HG03521 (cell line): ENCODE results near the gene EMC10.
"Not testable (repeated sequence)": the region's sequence is repeated elsewhere in the genome, so short reads cannot be mapped to it uniquely, and the experiment has no call there.

Experiments
- ATAC-seq: cut with Tn5 transposase; IDR thresholded peaks from one replicate; pipeline ENCODE4 v1.9.1; 2021; ENCODE audit warnings: mild to moderate bottlenecking, moderate library complexity; ENCODE audit not compliant: unreplicated experiment

Gene EMC10

DNA sequence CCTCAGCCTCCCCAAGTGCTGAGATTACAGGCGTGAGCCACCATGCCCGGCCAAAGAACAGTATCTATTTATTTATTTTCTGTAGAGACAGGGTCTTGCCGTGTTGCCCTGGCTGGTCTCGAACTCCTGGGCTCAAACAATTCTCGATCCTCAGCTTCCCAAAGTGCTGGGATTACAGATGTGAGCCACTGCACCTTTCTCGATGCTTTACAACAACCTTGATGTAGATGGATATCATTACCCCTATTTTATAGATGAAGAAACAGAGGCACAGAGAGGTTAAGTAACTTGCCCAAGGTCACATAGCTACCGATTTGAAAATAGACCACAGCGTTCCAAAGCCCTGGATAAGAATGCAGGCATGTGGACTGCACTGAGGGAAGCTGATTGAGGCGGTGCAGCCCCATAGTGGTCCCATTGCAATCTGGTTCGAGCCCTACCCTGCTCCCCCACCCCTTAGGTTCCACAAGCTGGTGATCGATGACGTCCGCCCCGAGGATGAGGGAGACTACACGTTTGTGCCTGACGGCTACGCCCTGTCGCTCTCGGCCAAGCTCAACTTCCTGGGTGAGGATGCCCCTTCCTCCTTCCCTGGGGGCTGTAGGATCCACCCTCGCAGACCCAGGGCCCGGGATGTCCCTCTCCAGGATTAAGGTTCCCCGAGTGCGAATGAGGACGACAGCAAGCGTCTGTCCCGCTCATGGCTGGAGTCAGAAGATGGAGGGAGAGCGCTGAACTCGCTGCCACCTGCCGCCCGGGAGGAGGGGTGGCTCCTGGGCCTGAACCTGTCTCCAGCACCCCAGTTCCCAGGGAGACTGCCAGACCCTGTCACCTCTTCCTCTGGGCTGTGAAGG, 25.7 kb upstream of the EMC10 start:
- no peak for ATAC-seq

DNA sequence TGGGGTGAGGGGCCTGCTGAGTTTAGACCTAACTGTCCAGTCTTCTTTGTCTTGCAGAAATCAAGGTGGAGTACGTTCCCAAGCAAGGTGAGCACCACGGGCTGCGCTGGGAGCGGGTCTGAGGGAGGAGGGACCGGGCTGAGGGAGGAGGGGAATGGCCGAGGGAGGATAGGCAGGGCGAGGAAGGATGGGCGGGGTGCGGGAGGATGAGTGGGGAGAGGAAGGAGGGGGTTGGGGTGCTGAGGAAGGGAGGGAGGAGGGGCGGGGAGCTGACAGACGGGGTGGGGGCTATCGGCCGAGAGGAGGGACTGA, 25.1 kb upstream of the EMC10 start:
- ATAC-seq = no peak

DNA sequence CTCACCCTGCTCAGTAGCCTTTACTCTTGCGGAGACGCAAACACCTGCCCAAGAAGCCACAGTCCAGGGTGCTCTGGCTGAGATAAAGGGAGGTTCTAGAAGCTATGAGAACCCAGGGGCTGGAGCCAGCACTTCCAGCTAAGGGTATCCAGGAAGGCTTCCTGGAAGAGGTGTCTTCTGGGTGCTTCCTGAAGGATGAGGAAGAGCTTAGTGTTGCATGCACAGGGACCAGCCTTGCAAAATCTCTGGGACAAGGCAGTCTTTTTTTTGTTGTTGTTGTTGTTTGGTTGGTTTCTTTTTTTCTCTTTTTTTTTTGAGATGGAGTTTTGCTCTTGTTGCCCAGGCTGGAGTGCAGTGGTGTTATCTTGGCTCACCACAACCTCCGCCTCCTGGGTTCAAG, 23.1 kb upstream of the EMC10 start:
- ATAC-seq = no peak

DNA sequence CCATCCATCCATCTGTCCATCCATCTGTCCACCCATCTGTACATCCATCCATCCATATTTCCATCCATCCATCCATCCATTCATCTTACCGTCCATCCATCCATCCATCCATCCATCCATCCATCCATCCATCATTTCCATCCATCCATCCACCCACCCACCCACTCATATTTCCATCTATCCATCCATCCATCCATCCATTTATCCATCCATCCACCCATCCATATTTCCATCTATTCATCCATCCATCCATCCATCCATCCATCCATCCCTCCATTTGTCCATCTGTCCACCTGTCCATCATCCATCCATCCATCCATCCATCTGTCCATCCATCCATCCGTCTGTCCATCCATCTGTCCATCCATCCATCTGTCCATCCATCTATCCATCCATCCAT, 20.3 kb upstream of the EMC10 start:
- ATAC-seq = no peak

DNA sequence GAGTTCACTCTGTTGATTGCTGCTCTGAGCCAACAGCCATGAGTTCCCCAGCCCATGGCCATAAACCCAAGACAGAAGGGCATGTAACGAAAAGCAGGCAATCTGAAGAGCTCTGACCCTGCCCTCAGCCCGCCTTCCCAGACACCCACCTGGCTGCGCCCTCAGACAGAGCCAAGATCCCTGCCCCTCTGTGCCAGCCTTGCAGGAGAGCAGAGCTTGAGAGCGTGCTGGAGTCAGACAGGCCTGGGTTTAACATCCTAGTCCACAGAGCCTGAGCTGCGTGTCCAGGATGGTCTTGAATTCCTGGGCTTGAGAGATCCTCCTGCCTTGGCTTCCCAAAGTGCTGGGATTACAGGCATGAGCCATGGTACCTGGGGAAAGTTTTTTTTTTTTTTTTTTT, 19.0 kb upstream of the EMC10 start:
- no peak for ATAC-seq

DNA sequence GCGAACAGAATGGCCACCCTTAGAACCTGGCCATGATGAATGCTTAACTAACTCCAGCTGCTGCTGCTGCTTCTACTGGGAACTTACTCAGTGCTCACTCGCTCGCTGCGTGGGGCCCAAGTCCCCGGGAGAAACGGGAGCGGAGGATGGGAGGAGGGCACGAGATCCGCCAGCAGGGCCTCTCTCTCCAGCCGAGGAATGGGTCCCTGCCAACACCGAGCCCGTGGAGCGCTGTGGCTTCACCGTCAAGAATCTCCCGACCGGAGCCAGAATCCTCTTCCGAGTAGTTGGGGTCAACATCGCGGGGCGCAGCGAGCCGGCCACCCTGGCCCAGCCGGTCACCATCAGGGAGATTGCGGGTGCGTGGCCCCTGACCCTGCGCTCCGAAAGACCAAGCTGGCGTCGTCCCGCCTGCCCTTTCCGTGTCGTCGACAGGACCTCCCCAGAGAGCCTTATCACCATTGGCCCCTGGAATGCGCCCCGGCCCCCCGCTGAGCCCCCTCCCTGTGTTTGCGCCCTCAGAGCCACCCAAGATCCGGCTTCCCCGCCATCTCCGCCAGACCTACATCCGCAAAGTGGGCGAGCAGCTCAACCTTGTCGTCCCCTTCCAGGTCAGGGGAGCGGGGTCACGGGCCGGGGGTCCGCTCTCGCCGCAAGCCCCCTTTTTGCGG, 17.8 kb upstream of the EMC10 start:
- no peak for ATAC-seq

DNA sequence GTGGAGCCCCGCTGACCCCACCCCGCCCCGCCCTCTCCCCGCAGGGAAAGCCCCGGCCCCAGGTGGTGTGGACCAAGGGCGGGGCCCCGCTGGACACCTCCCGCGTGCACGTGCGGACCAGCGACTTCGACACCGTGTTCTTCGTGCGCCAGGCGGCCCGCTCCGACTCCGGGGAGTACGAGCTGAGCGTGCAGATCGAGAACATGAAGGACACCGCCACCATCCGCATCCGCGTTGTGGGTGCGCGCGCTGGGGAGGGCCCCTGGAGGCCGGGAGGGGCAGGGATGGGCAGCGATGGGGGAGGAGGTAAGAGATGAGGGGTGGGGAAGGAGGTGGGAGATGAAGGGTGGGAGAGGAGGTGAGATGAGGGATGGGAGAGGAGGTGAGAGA, 17.2 kb upstream of the EMC10 start:
- ATAC-seq = no peak

DNA sequence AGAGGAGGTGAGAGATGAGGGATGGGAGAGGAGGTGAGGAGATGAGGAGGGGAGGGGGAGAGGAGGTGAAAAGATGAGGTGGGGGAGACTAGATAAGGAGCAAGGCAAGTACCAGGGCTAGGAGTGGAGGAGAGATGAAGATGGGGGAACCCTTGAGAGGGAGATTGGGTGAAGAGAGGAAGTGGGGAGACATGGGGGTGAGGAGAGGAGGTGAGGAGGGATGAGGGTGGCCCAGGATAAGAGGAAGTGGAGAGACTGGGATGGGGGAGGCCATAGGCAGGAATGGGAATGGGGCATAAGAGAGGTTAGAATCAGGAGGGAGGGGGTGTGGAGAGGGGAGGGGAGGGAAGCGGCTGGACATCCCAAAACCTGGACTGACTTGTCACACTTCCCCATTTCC, 16.7 kb upstream of the EMC10 start:
- no peak for ATAC-seq

DNA sequence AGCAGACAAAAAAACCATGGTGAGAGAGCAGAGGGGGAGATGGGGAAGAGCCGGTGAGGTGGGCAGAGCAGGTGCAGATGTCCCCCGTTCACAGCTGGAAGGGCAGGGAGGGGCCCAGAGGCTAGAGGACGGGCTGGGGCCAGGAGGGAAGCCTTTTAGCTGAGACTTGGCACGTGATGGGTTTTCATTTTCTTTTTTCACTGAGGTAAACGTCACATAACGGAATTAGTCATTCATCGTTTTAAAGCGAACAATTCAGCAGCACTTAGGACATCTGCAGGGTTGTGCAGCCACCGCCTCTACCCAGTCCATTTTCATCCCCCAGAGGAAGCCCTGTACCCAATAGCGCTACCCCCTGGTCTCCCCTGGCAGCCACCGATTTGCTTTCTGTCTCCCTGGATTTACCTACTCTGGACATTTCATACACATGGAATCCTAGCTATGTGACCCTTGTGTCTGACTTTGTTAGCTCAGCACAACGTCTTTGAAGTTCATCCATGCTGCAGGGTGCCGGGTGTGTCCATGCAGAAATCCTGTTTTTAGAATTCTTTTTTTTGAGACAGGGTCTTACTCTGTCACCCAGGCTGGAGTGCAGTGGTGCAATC, 16.0 kb upstream of the EMC10 start:
- peak; percentile 47 for ATAC-seq

DNA sequence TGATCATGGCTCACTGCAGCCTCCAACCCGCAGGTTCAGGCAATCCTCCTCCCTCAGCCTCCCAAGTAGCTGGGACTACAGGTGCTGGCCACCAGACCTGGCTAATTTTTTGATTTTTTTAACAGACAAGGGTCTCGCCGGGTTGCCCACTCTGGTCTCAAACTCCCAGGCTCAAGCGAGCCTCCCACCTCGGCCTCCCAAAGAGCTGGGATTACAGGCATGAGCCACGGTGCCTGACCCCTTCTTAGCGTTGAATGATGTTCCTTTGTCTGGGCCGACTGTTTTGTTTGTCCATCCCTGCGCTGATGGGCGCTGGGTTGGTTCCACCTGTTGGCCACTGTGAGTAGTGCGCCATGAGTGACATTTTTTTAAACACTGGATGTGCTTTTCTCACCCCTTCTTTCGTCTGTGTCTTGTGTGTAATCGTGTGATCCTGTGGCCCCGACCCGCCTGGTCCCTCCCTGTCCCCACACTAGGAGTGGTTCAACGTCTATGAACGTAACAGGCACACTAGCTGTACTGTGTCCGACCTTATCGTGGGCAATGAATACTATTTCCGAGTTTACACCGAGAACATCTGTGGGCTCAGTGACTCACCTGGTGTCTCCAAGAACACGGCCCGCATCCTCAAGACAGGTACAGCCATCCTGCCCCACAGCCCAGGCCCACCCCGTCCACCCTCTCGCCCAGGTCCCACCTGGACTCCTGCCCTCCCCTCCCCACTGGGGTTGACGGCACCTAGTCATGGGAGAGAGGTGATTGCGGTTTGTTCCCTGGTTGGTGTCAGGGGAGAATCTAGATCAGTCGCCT, 15.0 kb upstream of the EMC10 start:
- ATAC-seq = no peak

DNA sequence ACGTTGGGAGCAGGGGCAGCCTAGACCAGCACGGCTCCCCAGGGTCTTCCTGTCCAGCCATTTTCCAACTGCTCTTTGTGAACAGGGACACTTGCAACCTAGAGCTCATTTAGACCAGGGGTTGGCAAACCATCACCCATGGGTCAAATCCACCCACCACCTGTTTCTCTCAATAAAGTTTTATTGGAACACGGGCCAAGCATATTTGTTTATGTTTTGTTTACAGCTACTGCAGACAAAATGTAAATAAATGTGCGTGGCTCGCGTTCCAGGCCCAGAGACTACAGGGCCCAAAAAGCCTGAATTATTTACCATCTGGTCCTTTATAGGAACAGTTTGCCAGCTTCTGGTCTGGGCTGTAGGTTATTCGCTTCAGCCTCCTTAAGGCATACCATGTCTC, 13.3 kb upstream of the EMC10 start:
- no peak for ATAC-seq

DNA sequence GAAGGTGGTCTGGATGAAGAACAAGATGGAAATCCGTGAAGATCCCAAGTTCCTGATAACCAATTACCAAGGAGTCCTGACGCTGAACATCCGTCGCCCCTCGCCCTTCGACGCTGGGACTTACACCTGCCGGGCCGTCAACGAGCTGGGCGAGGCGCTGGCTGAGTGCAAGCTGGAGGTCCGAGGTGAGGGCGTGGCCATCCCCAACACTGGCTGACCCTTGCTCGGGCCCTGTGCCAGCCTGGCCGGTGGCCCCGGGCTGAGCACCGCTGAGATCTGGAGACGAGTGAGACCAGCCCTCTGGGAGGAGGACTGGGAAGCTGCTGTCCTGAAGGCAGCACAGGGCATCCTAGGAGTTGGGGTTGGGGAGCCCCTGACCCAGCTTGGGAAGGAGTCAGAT, 12.0 kb upstream of the EMC10 start:
- ATAC-seq = no peak

DNA sequence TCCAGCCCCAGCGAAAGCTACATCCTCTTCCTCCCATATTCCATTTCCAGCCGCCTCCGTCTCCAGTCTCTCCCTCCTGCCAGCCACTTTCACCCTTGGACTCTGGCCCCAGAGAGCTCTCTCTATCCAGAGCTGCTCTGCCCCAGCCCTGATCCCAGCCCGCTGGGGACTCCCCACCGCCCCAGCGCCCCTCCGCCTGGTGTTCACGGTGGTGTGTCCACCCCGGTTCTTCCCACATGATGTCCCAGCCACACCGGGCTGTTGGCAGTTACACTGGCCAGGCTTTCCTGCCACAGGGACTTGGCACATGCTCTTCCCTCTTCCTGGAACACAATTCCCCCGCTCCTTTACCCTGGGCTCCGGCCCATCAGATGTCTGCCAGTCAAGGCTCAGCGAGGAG, 11.3 kb upstream of the EMC10 start:
- ATAC-seq = no peak

DNA sequence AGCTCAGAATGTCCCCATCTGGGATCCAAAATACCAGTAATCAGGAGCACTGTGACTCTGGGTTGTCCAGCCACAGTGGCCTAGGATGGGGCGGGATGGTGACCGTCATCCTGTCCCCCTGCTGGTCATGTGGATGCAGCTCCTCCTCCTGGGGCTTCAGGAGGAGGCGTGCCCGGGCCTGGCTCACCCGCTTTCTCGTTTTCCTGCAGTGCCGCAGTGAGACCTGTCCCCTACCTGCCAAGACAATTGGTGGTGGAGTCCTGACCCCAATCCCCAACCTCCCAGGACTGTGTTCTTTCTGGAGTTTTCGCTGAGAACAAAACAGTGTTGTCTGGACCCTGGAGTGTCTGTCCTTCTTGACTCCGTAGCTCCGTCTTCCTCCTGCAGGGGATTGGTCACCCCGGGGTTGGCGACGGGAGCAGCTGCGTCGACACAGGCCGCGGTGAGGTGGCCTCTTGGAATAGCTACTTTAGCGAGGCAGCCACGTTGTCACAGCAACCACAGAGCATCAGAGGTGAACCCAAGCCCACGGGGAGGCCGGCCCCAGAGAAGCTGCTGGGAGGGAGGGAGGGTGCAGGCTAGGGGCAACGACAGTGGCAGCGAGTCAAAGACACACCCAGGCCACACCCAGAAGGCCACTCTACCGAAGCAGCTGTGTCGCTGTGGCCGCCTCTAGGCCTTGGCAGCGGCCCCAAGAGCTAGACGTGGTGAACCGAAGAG, 10.2 kb upstream of the EMC10 start:
- no peak for ATAC-seq

DNA sequence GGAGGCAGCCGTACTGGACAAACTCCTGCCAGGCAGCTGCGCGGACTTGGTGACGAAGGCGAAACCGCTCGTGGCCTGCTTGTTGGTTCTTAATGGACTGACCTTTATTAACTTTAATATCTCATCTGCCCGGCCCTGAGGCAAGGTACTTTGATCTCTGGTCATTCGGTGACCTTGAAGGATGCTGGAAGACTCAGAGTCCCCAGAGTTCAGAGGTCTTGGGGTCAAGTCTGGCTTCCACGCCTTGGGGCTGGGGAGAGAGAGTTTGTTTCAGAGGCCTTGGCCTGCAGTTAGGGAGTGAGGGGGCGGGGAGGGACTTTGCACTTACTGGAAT, 9.6 kb upstream of the EMC10 start:
- ATAC-seq = no peak

DNA sequence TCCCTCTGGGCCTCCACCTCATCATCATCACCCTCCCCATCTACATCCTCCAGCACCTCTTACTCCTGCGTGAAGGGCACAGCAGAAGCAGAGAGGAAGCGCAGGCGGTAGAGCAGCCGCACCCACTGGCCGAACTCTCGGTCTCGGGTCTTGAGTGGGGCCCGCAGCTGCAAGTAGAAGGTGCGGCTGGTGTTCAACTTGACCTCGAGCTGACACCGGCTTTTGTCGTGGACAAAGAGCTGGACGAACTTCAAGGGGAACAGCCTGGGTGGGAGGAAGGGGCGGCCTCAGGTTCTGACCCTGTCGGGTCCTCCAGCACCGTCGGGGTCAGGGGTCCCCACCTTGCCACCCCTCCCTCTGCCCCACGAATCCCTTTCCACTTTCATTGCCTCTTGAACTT, 8.7 kb upstream of the EMC10 start:
- no peak for ATAC-seq

DNA sequence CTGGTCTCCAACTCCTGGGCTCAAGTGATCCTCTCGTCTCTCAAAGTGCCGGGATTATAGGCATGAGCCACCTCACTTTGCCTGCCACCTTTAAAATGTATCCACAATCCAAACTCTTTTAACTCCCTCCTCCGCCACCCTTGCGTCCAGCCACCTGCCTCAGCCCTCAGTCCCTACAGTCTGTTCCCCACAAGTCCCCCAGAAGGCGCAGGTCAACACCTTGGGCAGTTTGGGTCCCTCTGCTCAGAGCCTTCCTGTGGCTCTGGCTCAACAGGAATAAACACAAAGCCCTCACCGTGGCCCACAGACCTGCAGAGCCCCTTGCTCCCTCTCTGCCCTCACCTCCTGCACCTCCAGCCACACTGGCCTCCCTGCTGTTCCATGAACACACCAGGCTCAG, 7.5 kb upstream of the EMC10 start:
- no peak for ATAC-seq

DNA sequence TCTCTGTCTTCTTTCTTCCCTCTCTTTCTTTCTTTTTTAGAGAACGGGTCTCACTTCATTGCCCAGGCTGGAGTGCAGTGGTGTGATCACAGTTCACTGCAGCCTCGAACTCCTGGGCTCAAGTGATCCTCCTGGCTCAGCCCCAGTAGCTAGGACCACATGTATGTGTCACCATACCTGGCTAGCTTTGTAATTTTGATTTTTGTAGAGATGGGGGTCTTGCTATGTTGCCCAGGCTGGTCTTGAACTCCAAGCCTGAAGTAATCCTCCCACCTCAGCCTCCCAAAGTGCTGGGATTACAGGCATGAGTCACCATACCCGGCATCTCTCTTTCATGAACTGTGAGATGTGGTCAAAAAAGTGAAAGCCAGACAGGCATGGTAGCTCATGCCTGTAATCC, 3.0 kb upstream of the EMC10 start:
- not testable (repeated sequence) for ATAC-seq

DNA sequence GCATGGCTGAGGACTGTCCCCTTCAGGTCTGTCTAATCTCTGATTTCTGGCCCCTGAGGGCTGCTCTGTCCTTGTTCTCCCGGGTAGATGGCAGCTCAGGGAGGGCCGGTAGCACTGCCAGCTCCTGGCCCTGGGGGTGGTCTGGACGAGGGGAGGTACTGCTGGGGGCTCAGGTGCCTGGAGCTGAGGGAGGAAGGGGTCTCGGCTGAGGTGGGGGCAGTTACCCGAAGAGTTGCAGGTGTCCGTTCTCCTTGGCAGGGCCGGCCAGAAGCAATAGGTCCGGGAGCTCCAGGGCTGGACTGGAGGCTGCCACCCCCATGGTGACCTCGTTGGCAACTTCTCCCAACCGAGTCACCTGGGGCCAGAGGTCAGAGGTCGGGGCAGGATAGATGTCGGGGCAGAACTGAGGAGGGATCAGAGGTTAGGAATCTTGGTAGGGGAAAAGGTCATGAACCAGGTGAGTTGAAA, 1.2 kb upstream of the EMC10 start:
- ATAC-seq = no peak

DNA sequence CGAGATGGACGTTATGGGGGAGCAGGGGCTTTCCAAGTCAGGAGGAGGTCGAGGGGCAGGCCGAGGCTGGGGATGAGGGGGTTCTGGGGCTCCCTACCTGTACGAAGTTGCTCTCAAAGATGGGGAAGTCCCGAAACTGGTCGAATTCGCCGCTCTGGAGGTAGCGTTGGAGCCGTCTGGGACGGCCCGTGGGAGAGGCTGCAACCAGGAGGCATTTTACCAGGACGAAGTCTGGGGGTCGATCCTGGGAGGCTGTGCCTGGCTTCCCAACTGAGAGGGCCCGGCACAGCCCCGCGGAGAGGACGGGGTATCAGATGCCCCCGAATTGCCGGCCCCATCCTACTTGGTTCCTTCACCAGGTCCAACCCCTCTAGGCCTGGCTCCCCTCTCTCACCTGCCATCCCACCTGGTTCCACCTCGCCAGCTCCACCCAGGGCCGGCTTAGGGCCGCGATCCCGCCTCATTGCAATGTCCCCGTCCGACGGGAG, 527 bp upstream of the EMC10 start:
- ATAC-seq = no peak

DNA sequence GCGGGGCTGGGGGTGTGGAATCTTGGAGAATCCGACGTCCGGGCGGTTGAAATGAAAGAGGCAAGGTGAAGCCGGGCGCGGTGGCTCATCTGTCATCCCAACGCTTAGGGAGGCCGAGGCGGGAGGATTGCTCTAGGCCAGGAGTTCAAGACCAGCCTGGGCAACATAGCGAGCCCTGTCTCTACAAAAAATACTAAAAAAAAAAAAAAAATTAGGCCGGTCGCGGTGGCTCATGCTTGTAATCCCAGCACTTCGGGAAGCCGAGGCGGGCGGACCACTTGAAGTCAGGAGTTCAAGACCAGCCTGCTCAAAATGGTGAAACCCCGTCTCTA, 566 bp downstream of the EMC10 start:
- ATAC-seq = no peak
